NB4 (cell line): ENCODE data around the gene TMED7.

Source experiments
- POLR2A ChIP-seq: IDR thresholded peaks from 2 replicates; pipeline ENCODE4 v1.6.1; 2011; ENCODE audit warnings: mild to moderate bottlenecking; ENCODE audit not compliant: insufficient read length; ENCODE audit errors: extremely low read depth
- TF ChIP-seq, protein P1 (sequence below): IDR thresholded peaks from one replicate; pipeline ENCODE4 v1.5.1; 2012; ENCODE audit warnings: low read depth, low read length

DNA sequence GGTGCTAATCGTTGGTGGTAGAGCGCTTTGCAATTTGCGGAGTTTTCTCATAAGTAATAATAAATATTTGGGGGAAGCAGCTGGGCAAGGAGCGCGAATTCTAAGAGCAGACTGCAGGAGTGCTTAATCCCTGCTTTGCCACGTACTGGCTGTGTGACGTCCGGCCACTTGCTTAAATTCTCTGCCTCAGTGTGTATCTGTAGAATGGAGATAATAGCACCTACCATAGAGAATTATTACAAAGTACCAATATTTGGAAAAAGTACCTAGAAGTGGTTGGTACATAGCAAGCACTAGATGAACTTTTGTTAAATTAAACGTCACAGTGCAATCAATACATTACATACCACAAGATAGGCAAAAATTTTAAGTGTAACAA is 598 bp upstream of the TMED7 start:
- TF ChIP-seq POLR2A = no peak
- TF ChIP-seq, protein P1, sequence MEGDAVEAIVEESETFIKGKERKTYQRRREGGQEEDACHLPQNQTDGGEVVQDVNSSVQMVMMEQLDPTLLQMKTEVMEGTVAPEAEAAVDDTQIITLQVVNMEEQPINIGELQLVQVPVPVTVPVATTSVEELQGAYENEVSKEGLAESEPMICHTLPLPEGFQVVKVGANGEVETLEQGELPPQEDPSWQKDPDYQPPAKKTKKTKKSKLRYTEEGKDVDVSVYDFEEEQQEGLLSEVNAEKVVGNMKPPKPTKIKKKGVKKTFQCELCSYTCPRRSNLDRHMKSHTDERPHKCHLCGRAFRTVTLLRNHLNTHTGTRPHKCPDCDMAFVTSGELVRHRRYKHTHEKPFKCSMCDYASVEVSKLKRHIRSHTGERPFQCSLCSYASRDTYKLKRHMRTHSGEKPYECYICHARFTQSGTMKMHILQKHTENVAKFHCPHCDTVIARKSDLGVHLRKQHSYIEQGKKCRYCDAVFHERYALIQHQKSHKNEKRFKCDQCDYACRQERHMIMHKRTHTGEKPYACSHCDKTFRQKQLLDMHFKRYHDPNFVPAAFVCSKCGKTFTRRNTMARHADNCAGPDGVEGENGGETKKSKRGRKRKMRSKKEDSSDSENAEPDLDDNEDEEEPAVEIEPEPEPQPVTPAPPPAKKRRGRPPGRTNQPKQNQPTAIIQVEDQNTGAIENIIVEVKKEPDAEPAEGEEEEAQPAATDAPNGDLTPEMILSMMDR = no peak
